K562 (cell line): ENCODE measurements around the gene PHLDB3.

ENCODE experiments used
- CHD2 ChIP-seq: IDR thresholded peaks from 2 replicates; pipeline ENCODE4 v1.6.1; 2011; ENCODE audit warnings: low read depth, low read length
- CTCF ChIP-seq, 3 experiments: IDR thresholded peaks in 2 of 3; conservative IDR thresholded peaks in 1 of 3; 2 replicates each; pipeline ENCODE4 v1.5.1; 2011 to 2012; ENCODE audit warnings: low read length in 3 of 3, mild to moderate bottlenecking in 3 of 3, control low read depth in 2 of 3, improper control_type of control experiment in 1 of 3, inconsistent platforms in 1 of 3, low read depth in 1 of 3, mixed read lengths in 1 of 3, moderate library complexity in 1 of 3; ENCODE audit not compliant: insufficient read depth in 2 of 3
- EZH2 ChIP-seq: IDR thresholded peaks from 2 replicates; pipeline ENCODE4 v1.6.1; 2012; ENCODE audit warnings: low read depth, mild to moderate bottlenecking, inconsistent platforms, low read length, borderline replicate concordance
- GTF2F1 ChIP-seq: IDR thresholded peaks from 2 replicates; pipeline ENCODE4 v1.6.1; 2011; ENCODE audit warnings: low read depth, low read length, improper control_type of control experiment
- HNRNPL ChIP-seq: fragments of 200-400 bp; formaldehyde crosslinking; IDR thresholded peaks from 2 replicates; pipeline ENCODE4 v1.6.1; 2017; ENCODE audit warnings: low read depth, mild to moderate bottlenecking, low read length
- KAT2B ChIP-seq: IDR thresholded peaks from one replicate; pipeline ENCODE4 v1.6.1; 2012; ENCODE audit warnings: low read depth, mild to moderate bottlenecking, control low read depth, inconsistent platforms, low read length, moderate library complexity
- MXI1 ChIP-seq: IDR thresholded peaks from 2 replicates; pipeline ENCODE4 v1.6.1; 2011; ENCODE audit warnings: low read depth, mild to moderate bottlenecking, improper control_type of control experiment, low read length
- NFIC ChIP-seq: fragments of 450-650 bp; IDR thresholded peaks from 2 replicates; pipeline ENCODE4 v1.6.1; 2017; ENCODE audit warnings: mild to moderate bottlenecking, inconsistent platforms
- RBM22 ChIP-seq: fragments of 200-400 bp; formaldehyde crosslinking; IDR thresholded peaks from 2 replicates; pipeline ENCODE4 v1.6.1; 2018; ENCODE audit warnings: low read length, low read depth; ENCODE audit not compliant: poor library complexity, severe bottlenecking
- SMARCC2 ChIP-seq: fragments of 450-650 bp; IDR thresholded peaks from 2 replicates; pipeline ENCODE4 v1.6.1; 2017; ENCODE audit warnings: antibody characterized with exemption, moderate library complexity, mild to moderate bottlenecking, low read depth
- ZNF12 ChIP-seq: sonication (generic); formaldehyde crosslinking; IDR thresholded peaks from 2 replicates; pipeline ENCODE4 v1.4.0; 2020; ENCODE audit warnings: mild to moderate bottlenecking, missing genetic modification reagents
- ZNF274 ChIP-seq: IDR thresholded peaks from 2 replicates; pipeline ENCODE4 v1.6.1; 2011; ENCODE audit warnings: low read depth, mild to moderate bottlenecking, low read length, moderate library complexity, borderline replicate concordance
- TF ChIP-seq, protein P1 (sequence below), 2 experiments: fragments of 450-650 bp; formaldehyde crosslinking in 1 of 2; IDR thresholded peaks; 2 replicates each; pipeline versions ENCODE4 v1.4.0 to v1.6.1; 2014 to 2020; ENCODE audit warnings: mild to moderate bottlenecking in 2 of 2, borderline replicate concordance in 1 of 2, low read depth in 1 of 2

- TF ChIP-seq KAT2B = no peak
- no peak for TF ChIP-seq CHD2
- no peak for TF ChIP-seq CTCF (IDR thresholded peaks at IDR 0.05 in 2 of 3, conservative IDR thresholded peaks at IDR 0.05 in 1 of 3; ENCODE audit: insufficient read depth in 2 of 3, low read depth in 1 of 3, low read length in 3 of 3)
- no peak for TF ChIP-seq HNRNPL
- peak; percentile 57 for TF ChIP-seq NFIC
- no peak for TF ChIP-seq EZH2
- no peak for TF ChIP-seq RBM22
- TF ChIP-seq, protein P1, sequence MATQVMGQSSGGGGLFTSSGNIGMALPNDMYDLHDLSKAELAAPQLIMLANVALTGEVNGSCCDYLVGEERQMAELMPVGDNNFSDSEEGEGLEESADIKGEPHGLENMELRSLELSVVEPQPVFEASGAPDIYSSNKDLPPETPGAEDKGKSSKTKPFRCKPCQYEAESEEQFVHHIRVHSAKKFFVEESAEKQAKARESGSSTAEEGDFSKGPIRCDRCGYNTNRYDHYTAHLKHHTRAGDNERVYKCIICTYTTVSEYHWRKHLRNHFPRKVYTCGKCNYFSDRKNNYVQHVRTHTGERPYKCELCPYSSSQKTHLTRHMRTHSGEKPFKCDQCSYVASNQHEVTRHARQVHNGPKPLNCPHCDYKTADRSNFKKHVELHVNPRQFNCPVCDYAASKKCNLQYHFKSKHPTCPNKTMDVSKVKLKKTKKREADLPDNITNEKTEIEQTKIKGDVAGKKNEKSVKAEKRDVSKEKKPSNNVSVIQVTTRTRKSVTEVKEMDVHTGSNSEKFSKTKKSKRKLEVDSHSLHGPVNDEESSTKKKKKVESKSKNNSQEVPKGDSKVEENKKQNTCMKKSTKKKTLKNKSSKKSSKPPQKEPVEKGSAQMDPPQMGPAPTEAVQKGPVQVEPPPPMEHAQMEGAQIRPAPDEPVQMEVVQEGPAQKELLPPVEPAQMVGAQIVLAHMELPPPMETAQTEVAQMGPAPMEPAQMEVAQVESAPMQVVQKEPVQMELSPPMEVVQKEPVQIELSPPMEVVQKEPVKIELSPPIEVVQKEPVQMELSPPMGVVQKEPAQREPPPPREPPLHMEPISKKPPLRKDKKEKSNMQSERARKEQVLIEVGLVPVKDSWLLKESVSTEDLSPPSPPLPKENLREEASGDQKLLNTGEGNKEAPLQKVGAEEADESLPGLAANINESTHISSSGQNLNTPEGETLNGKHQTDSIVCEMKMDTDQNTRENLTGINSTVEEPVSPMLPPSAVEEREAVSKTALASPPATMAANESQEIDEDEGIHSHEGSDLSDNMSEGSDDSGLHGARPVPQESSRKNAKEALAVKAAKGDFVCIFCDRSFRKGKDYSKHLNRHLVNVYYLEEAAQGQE (IDR thresholded peaks at IDR 0.05; ENCODE audit: borderline replicate concordance) = no peak
- TF ChIP-seq, protein P1 (CRISPR knock-in tag; IDR thresholded peaks at IDR 0.05; ENCODE audit: low read depth) = no peak
- TF ChIP-seq GTF2F1 = no peak
- no peak for TF ChIP-seq ZNF274
- TF ChIP-seq ZNF12 = no peak
- no peak for TF ChIP-seq MXI1
- no peak for TF ChIP-seq SMARCC2
These were observed 29.2 kb upstream of the PHLDB3 start for GRCh38 chr19:43533546-43534304.
